Endothelial cell of umbilical vein (primary cell): Measurements from ENCODE around the gene CLDN6. TPM values are rescaled to one million over a fixed set of nuclear protein-coding genes. Genes with fewer than 3 reads are reported as not detected.
A peak's percentile ranks its signal among the peaks of the same experiment; 100 is the strongest.

Experiments used
- BruUV-seq: library from RNA; stranded (reverse); fragments of 400-500 nt; replicated peaks from 2 replicates; lab custom pipeline; 2021; lab: Mats Ljungman, UMichigan
- CTCF ChIA-PET: fragments of 300-600, 350-600 bp; sonication (Branson Sonifier 250); formaldehyde crosslinking; loops from one replicate; lab custom pipeline; 2021; ENCODE audit warnings: antibody characterized with exemption, inconsistent platforms; lab: Charles Lee
- POLR2A ChIA-PET: fragments of 300-600, 350-600 bp; sonication (Branson Sonifier 250); formaldehyde crosslinking; loops from one replicate; lab custom pipeline; 2021; ENCODE audit warnings: antibody characterized with exemption, inconsistent platforms; lab: Charles Lee
- DNase-seq: peaks from one replicate; pipeline ENCODE4 v3.0.0-alpha.2; 2011; ENCODE audit warnings: low read depth, low spot score
- FAIRE-seq: peaks from 2 replicates; lab custom pipeline; 2011; peaks lifted over from hg19 to GRCh38; lab: Jason Lieb, UNC
- H2AFZ ChIP-seq: 2 replicates; pipeline ENCODE4 v1.6.0; 2012; ENCODE audit warnings: low read depth, low read length, control low read depth, inconsistent platforms
- H3K27ac ChIP-seq: 2 replicates; pipeline ENCODE4 v1.5.1; 2011; ENCODE audit warnings: low read depth, mild to moderate bottlenecking, control low read depth, low read length, moderate library complexity; ENCODE audit not compliant: insufficient read depth
- H3K27me3 ChIP-seq, 2 experiments: 2 replicates each; pipeline versions ENCODE4 v1.6.0 to v1.6.1; 2011; ENCODE audit warnings: low read length in 2 of 2, mixed read lengths in 1 of 2; ENCODE audit not compliant: control insufficient read depth in 2 of 2, insufficient read depth in 2 of 2
- H3K36me3 ChIP-seq, 2 experiments: 2 replicates in 1 of 2; 3 replicates in 1 of 2; pipeline ENCODE4 v1.5.1; 2011; ENCODE audit warnings: low read length in 2 of 2, mild to moderate bottlenecking in 1 of 2, moderate library complexity in 1 of 2; ENCODE audit not compliant: control insufficient read depth in 2 of 2, insufficient read depth in 2 of 2; ENCODE audit errors: extremely low read depth in 1 of 2
- H3K4me1 ChIP-seq: 3 replicates; pipeline ENCODE4 v1.5.1; 2011; ENCODE audit warnings: mild to moderate bottlenecking, low read length; ENCODE audit not compliant: control insufficient read depth, insufficient read depth; ENCODE audit errors: extremely low read depth
- H3K4me2 ChIP-seq: 2 replicates; pipeline ENCODE4 v1.6.1; 2011; ENCODE audit warnings: low read length, control low read depth, mixed read lengths; ENCODE audit not compliant: insufficient read depth
- H3K4me3 ChIP-seq, 3 experiments: fragments of 200-600 bp in 1 of 3; sonication (generic), shearing (Covaris generic) in 1 of 3; replicated peaks in 1 of 3; 2 replicates each; pipeline ENCODE4 v1.5.1; 2011 to 2016; ENCODE audit warnings: control low read depth in 3 of 3, low read length in 3 of 3, mild to moderate bottlenecking in 2 of 3, inconsistent platforms in 1 of 3, low read depth in 1 of 3, moderate library complexity in 1 of 3; ENCODE audit not compliant: insufficient read depth in 1 of 3
- H3K79me2 ChIP-seq: 2 replicates; pipeline ENCODE4 v1.6.0; 2012; ENCODE audit warnings: low read length, inconsistent platforms; ENCODE audit not compliant: control insufficient read depth, insufficient read depth
- H3K9ac ChIP-seq: replicated peaks from 2 replicates; pipeline ENCODE3; 2011; ENCODE audit warnings: low read length, control low read depth; ENCODE audit not compliant: insufficient read depth; ENCODE audit errors: extremely low read depth
- H3K9me1 ChIP-seq: replicated peaks from 3 replicates; pipeline ENCODE4 v1.6.0; 2011; ENCODE audit warnings: mild to moderate bottlenecking, low read length; ENCODE audit not compliant: control insufficient read depth, insufficient read depth; ENCODE audit errors: extremely low read depth
- H3K9me3 ChIP-seq: replicated peaks from 2 replicates; pipeline ENCODE4 v1.5.1; 2012; ENCODE audit warnings: low read length, inconsistent platforms; ENCODE audit not compliant: control insufficient read depth, insufficient read depth
- H4K20me1 ChIP-seq: replicated peaks from 2 replicates; pipeline ENCODE3; 2011; ENCODE audit warnings: mild to moderate bottlenecking, low read length; ENCODE audit not compliant: control insufficient read depth, insufficient read depth; ENCODE audit errors: extremely low read depth
- CTCF ChIP-seq, 2 donors: IDR thresholded peaks; 1 replicate in 1 of 2; 2 replicates in 1 of 2; pipeline ENCODE4 v1.5.1; 2011; ENCODE audit warnings: low read length in 2 of 2, mild to moderate bottlenecking in 2 of 2, moderate library complexity in 2 of 2, control low read depth in 1 of 2, inconsistent platforms in 1 of 2, low read depth in 1 of 2; ENCODE audit not compliant: insufficient read depth in 1 of 2; ENCODE audit errors: extremely low read depth in 1 of 2
- EZH2 ChIP-seq: IDR thresholded peaks from 2 replicates; pipeline ENCODE4 v1.6.1; 2012; ENCODE audit warnings: borderline replicate concordance, low read depth, mild to moderate bottlenecking, moderate library complexity, low read length, inconsistent platforms; ENCODE audit not compliant: severe bottlenecking
- FOS ChIP-seq: IDR thresholded peaks from 2 replicates; pipeline ENCODE4 v1.6.1; 2011; ENCODE audit warnings: mild to moderate bottlenecking, low read length, moderate library complexity, borderline replicate concordance; ENCODE audit not compliant: insufficient read depth
- GATA2 ChIP-seq: IDR thresholded peaks from 2 replicates; pipeline ENCODE4 v1.7.0; 2011; ENCODE audit warnings: low read depth, mild to moderate bottlenecking, moderate library complexity, mixed read lengths, low read length; ENCODE audit not compliant: insufficient read length, insufficient read depth
- JUN ChIP-seq: IDR thresholded peaks from 2 replicates; pipeline ENCODE4 v1.6.1; 2011; ENCODE audit warnings: borderline replicate concordance, low read depth; ENCODE audit not compliant: insufficient read length, insufficient read depth
- MAX ChIP-seq: IDR thresholded peaks from 2 replicates; pipeline ENCODE4 v1.6.1; 2011; ENCODE audit not compliant: insufficient read depth, insufficient read length
- MYC ChIP-seq: IDR thresholded peaks from one replicate; pipeline ENCODE4 v1.6.1; 2011; ENCODE audit warnings: mild to moderate bottlenecking, low read depth, low read length
- POLR2A ChIP-seq: IDR thresholded peaks from 2 replicates; pipeline ENCODE4 v1.6.1; 2012; ENCODE audit warnings: low read depth, mild to moderate bottlenecking, control low read depth, low read length
- POLR2AphosphoS5 ChIP-seq: IDR thresholded peaks from 2 replicates; pipeline ENCODE4 v1.6.1; 2012; ENCODE audit warnings: low read depth, mild to moderate bottlenecking, control low read depth, low read length, moderate library complexity; ENCODE audit not compliant: insufficient read depth
- dilution Hi-C: fragments of 300-500 bp; cut with MboI; formaldehyde crosslinking; loops from one replicate; pipeline ENCODE4 v1.15.0; 2019; ENCODE audit warnings: low sequenced_read_pairs; ENCODE audit not compliant: extremely low pct_ligation_motif_present
- intact Hi-C: fragments of 100-400 bp; cut with micrococcal nuclease; formaldehyde crosslinking; loops from one replicate; pipeline ENCODE4 v1.10.0; 2022
- polyA plus RNA-seq, 4 experiments: library from polyadenylated mRNA; depleted of rRNA in 3 of 4; stranded (reverse) in 3 of 4; unstranded in 1 of 4; fragments of >200 nt; gene quantifications; 2 replicates each; pipeline versions ENCODE4 v1.2.1 to v1.2.3, GENCODE V29; 2011 to 2012; ENCODE audit warnings: missing spikeins in 1 of 4
- total RNA-seq: library from RNA; stranded (reverse); gene quantifications from 2 replicates; pipeline ENCODE4 v1.2.3, GENCODE V29; 2021

The CLDN6 gene
- total and polyA plus RNA-seq, 2 donors (not counting 3 experiments of a cell fraction or from before 2014, with no cell fraction given): 0.28 TPM; not detected in 1

- dilution Hi-C loops: no loop called here
- peak; percentile 43 for DNase-seq
Measured at GRCh38 chr16:2969545-2970521, 48.1 kb downstream of the CLDN6 start.

More at GRCh38 chr16:2969545-2970521, 48.1 kb downstream of the CLDN6 start:
- peak; percentile 55 for FAIRE-seq
- no peaks in the 10 kb centered on the region for H3K9me3 ChIP-seq
- H3K27ac ChIP-seq: peak overlapping the region; percentile 20
- H4K20me1 ChIP-seq: no peaks in the 10 kb centered on the region
- peak overlapping the region; percentile 77 for H3K4me2 ChIP-seq
- H3K9ac ChIP-seq: peak overlapping the region; percentile 65
- ChIA-PET CTCF (interaction anchor here (0.6 to 2.4 kb wide), 9 partner anchors 9 to 131 kb away, joined by 3 to 10 read pairs (median 4); partner anchors contain the start of gene PKMYT1), POLR2A (no interaction called here)
- peaks cover 12% of the 10 kb centered on the region for H3K79me2 ChIP-seq
- BruUV-seq: TSS peak; percentile 17
- intact Hi-C loops: loop anchor here (1.0 kb wide), 2 partner anchors 10 to 50 kb away; partner anchors contain the start of genes PKMYT1 and TNFRSF12A
- H3K27me3 ChIP-seq: peaks cover 10 to 31% of the 10 kb centered on the region in 2 experiments
- TF ChIP-seq MAX (no peak), POLR2A (peak; percentile 34), JUN (no peak), FOS (no peak), EZH2 (no peak), GATA2 (no peak), CTCF (IDR thresholded peaks at IDR 0.05; ENCODE audit: extremely low read depth in 1 of 2, insufficient read depth in 1 of 2, low read depth in 1 of 2, low read length in 2 of 2) (peak; percentile 60 to 75), MYC (no peak), POLR2AphosphoS5 (peak; percentile 52)
- peaks cover 9% of the 10 kb centered on the region for H3K4me1 ChIP-seq
- H2AFZ ChIP-seq: peak overlapping the region; percentile 87
- no peaks in the 10 kb centered on the region for H3K36me3 ChIP-seq
- H3K9me1 ChIP-seq: no peaks in the 10 kb centered on the region
- peak overlapping the region; percentile 58 to 94 (median 61) for H3K4me3 ChIP-seq
